ENCODE results near the gene LMX1B.

DNA sequence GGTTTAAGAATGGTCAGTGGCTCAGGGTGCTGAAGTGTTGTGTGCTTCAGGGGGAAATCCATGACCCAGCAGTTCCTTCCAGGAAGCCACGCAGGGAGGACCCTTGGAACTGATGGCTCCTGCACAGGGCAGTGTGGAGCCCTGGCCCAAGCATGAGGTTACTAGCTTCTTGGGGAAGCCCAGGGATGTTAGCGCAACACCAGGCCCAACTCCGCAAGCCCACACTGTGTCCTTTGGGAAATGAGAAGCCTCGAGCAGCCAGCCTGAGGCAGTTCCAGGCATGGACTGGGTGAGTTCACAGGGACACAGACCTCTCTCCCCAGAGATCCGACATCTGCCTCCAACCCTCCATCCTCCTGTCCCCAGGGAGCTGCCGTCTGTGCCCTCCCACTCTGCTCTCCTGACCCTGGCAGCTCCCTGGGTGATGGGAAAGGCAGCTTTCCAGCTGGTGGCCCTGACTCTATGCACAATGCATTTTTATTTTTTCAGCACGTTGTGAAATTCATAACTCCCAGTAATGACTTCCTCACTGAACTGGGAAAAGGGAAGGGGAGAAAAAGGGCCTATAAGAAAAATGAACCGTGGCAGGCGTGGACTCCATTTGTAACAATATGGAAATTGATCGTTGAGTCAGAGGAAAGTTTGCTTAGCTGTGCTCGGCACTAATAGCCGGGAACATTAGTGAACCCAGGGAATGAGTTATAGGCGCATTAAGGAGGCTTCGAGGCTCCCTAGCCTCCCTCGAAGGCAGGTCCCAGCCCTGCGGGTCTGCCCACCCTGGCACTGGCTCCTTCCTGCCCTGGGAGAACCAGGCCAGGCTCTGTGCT, 34.1 kb downstream of the LMX1B start:
- TF ChIP-seq EZH2phosphoT487 (IDR thresholded peaks at IDR 0.05; ENCODE audit: borderline replicate concordance, low read length) (no peak), CTCF (IDR thresholded peaks at IDR 0.05; ENCODE audit: low read depth, low read length, poor library complexity, severe bottlenecking) (no peak)
